Measurements from ENCODE around the gene CPA1.

CPA1 gene

GRCh38 chr7:130430841-130431666 lies 50.8 kb downstream of the CPA1 start:
- DNase-seq (ENCODE audit: low spot score), result no peak

- no peak for DNase-seq (ENCODE audit: low spot score)
Observed at GRCh38 chr7:130432886-130433285, 52.6 kb downstream of the CPA1 start.

GRCh38 chr7:130433301-130433700 lies 53.0 kb downstream of the CPA1 start:
- no peak for DNase-seq (ENCODE audit: low spot score)

GRCh38 chr7:130435311-130435854 lies 55.1 kb downstream of the CPA1 start:
- no peak for DNase-seq (ENCODE audit: low spot score)

DNA sequence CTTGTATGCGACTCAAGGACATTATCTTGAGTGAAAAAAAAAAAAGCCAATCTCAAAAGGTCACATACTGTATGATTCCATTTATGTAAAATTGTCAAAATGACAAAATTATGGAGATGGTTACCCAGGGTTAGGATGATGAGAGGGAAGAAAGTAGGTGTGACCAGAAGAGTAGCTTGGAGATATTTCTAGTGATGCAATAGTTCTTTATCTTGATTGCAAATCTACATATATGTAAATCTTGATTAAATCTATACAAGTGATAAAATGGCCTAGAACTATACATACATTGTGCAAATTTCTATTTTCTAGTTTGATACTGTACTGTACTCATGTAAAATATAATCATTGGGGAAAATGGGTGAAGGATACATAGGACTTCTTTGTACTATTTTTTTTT lies 56.0 kb downstream of the CPA1 start:
- DNase-seq (ENCODE audit: low spot score), result no peak
